ENCODE data around the gene GSTA3.

The GSTA3 gene

DNA sequence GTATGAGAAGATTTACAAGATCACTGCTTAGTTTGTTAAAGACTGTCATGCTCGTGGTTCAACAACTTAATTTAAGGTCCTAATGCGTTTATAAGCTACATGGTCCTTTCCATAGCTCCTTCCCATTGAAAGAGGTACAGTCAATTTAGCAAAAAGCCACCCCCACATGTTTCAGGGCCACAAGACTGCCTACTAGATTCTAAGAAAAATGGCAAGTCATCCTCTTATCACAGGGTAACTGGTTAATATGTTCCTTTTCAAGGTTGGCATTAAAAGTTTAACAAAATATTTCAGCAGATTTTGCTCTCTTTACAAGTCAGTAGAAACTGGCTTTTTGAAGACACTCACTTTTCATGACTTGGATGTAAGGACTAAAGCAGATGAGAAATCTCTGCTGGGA is 15.7 kb downstream of the GSTA3 start:
- TF ChIP-seq, protein P1, sequence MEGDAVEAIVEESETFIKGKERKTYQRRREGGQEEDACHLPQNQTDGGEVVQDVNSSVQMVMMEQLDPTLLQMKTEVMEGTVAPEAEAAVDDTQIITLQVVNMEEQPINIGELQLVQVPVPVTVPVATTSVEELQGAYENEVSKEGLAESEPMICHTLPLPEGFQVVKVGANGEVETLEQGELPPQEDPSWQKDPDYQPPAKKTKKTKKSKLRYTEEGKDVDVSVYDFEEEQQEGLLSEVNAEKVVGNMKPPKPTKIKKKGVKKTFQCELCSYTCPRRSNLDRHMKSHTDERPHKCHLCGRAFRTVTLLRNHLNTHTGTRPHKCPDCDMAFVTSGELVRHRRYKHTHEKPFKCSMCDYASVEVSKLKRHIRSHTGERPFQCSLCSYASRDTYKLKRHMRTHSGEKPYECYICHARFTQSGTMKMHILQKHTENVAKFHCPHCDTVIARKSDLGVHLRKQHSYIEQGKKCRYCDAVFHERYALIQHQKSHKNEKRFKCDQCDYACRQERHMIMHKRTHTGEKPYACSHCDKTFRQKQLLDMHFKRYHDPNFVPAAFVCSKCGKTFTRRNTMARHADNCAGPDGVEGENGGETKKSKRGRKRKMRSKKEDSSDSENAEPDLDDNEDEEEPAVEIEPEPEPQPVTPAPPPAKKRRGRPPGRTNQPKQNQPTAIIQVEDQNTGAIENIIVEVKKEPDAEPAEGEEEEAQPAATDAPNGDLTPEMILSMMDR (IDR thresholded peaks at IDR 0.05), result no peak

DNA sequence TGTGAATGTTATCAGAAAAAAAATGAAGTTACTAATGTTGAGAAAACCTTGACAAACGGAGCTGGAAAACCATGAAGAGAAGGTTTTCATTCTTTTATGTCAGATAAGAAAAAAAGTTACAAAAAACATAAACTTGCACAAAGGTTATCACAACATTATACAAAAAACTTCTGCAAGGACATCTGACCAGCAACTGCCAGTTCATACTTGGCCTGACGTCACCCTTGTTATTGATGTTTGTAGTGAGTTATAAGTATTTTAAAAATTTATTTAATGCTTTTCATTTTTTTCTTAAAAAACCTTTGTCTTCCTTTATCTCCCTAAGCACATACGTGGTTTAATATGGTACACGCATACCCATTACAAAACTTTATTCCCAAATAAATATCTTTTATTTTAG is 16.3 kb downstream of the GSTA3 start:
- TF ChIP-seq, protein P1 (IDR thresholded peaks at IDR 0.05), result no peak

DNA sequence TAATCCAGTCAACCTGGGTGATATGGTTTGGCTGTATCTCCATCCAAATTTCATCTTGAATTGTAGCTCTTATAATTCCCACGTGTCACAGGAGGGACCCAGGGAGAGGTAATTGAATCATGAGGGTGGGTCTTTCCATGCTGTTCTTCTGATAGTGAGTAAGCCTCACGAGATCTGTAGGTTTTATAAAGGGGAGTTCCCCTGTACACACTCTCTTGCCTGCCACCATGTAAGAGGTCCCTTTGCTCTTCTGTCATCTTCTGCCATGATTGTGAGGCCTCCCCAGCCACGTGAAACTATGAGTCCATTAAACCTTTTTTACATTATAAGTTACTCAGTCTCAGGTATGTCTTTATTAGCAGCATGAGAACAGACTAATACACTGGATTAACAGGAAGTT is 19.5 kb downstream of the GSTA3 start:
- TF ChIP-seq, protein P1 (IDR thresholded peaks at IDR 0.05), result no peak

DNA sequence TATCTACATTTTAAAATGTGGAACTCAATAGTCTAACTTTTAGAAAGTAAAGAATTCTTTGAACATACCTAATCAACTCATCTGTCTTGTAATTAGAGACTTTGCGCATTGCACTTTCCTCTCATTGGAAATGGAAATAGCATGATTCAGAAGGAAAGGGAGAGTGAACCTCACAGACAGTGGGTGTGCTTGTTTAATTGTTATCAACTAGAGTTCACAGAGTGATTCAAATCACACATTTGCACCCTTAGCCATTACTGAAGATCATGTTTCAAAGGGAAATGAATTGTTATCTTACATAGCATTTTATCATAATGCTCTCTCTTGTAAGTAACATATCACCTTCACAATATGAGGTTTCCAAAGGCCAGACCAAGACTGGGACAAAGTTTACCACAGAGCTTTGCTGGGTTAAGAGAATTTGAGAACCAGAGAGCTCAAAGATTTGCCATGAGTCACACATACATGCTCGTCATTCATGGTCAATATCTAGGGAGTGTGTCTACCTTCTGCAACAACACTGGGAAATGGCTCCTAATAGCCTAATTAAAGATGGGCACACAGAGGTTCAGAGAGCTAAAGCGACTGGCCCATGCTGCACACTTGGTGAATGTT is 21.5 kb downstream of the GSTA3 start:
- TF ChIP-seq, protein P1 (IDR thresholded peaks at IDR 0.05), result no peak

DNA sequence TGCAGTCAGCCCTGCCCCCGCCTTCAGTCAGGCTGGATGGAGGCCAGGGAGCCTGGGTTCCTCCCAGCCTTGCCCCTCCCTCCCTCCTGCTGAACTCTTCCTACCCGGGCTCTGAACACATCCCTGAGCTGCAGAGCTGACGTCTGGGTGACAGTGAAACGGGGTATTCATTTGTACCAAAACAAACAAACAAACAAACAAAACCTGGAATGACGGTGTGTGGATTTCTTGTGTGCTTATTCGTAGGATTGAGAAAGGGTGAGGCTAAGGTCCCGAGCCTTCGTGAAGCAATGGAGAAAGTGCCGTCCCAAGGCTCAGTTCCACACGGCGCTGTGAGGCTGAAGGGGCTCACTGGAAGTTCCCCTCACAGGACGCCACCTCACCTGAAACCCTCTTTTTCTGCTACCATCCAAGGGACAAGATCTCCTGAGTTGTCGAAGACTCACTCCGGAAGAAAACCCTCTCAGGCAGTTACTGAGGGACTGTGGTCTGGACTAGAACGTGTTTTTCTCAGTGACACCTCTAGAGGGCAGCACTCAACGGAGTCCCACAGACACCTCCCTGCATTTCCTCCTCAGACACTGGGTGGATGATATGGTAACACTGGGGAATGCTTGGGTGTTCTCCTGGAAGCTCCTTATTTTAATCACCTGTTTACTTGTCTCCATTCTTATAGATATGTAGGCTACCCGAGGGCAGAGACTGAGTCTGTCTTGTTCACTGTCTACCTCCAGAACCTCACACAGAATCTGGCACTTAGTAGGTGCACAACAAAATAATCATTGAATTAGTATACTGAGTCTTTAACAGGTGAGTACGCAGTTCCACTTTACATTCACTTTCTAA is 27.3 kb downstream of the GSTA3 start:
- TF ChIP-seq, protein P1 (IDR thresholded peaks at IDR 0.05), result peak; percentile 71

DNA sequence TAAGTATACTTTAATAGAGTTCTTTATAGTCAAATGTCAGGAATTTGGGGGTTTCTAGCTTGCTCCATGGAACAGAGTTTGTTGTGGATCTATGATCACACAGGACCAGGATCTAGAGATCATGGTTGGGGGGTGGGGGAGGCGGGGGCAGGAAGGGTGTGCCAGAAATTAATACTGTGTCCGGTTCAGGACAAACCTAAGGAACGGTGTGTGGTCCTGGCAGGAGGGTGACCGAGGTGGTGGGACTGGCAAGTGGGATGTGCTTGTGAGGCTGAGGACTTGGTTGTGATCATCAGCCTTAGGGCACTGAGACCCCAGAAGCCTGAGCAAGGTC is 27.9 kb downstream of the GSTA3 start:
- TF ChIP-seq, protein P1 (IDR thresholded peaks at IDR 0.05), result no peak

DNA sequence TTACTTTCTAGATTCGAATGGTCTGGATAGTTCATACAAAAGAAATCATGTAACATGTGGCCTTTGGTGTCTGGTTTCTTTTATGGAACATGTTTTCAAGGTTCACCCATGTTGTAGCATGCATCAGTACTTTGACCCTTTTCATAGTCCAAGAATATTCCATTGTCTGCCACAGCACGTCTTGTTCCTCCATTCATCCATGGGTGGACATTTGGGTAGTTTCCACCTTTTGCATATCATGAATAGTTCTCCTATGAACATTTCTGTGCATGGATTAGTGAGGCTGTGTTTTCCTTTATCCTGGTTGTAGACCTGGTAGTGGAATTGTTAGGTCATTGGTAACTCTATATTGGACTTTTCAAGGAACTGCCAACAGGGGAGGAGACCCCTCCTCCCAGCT is 31.7 kb downstream of the GSTA3 start:
- TF ChIP-seq, protein P1 (IDR thresholded peaks at IDR 0.05), result no peak
